IPS-18c (cell line): Measurements from ENCODE around the gene BLOC1S2.
"Not testable (repeated sequence)": the region's sequence is repeated elsewhere in the genome, so short reads cannot be mapped to it uniquely, and the experiment has no call there.

Experiments
- H3K4me3 ChIP-seq: 2 replicates; pipeline ENCODE4 v1.7.0; 2013; ENCODE audit warnings: low read depth, mild to moderate bottlenecking, low read length, moderate library complexity; ENCODE audit not compliant: insufficient read depth
- H3K9me3 ChIP-seq: one replicate; pipeline ENCODE4 v1.6.1; 2013; ENCODE audit warnings: mild to moderate bottlenecking, low read length, moderate library complexity; ENCODE audit not compliant: control insufficient read depth, insufficient read depth

The BLOC1S2 gene

DNA sequence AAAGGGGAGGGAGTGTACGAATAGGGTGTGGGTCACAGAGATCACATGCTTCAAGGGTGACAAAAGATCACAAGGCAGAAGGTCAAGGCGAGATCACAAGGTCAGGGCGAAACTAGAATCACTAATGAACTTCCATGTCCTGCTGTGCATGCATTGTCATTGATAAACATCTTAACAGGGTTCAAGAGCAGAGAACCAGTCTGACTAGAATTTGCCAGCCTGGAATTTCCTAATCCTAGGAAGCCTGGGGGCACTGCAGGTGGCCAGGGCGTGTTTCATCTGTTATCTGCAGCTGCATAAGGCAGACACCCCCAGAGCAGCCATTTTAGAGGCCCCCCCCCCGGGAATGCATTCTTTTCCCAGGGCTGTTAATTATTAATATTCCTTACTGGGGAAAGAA is 14.6 kb upstream of the BLOC1S2 start:
- not testable (repeated sequence) for H3K4me3 ChIP-seq, H3K9me3 ChIP-seq

DNA sequence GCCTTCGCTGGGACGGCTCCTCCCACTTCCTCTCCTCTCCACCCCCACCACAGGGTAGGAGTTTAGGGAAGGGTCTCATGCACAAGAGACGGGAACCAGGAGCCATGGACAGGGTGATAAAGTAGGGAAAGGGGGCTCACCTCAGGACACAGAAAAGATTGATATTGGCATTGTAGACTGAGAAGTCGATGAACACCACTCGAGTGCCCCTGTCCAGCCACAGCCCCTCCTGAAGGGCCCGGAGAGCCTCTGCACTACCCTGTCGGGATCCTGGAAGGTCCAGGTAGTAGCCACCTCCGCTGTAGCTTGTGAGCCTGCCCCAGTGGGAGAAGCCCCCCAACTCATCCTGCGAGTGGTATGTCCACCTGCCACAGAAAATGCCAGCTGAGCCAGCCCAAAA is 10.8 kb upstream of the BLOC1S2 start:
- no peaks in the 10 kb centered on the region for H3K9me3 ChIP-seq
- no peak overlapping the region for H3K4me3 ChIP-seq

DNA sequence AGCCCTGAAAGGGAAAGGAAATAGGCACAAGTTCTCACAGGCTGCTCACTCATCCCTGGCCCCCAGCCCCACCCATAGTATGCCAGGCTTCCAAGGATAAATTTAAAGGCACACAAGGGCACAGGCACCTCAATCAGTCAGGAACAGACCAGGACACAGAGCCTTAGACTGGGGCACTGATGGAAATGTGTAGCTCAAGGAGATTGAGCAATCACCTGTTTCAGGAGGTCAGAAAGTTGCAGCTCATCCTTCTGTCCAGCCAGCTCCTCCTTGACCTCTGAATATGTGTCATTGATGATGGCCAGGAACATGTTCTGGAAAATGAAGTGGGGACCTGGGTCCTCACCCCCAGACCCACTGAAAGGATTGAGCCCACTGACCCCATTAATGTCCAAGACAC is 6.6 kb upstream of the BLOC1S2 start:
- Histone ChIP-seq H3K4me3 (no peak overlapping the region), H3K9me3 (no peaks in the 10 kb centered on the region)

DNA sequence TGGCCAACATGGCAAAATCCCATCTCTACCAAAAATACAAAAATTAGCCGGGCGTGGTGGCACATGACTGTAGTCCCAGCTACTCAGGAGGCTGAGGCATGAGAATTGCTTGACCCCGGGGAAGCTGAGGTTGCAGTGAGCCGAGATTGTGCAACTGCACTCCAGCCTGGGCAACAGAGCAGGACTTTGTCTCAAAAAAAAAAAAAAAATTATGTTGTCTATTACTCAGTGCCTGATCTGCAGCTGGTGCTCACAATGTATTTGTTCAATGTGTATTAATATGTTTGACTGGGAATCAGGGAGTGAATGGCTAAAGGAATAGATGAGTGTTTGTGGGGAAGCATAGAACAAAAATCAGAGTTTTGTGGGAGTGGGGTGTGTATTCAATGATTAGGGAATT is 5.8 kb upstream of the BLOC1S2 start:
- not testable (repeated sequence) for H3K4me3 ChIP-seq, H3K9me3 ChIP-seq

DNA sequence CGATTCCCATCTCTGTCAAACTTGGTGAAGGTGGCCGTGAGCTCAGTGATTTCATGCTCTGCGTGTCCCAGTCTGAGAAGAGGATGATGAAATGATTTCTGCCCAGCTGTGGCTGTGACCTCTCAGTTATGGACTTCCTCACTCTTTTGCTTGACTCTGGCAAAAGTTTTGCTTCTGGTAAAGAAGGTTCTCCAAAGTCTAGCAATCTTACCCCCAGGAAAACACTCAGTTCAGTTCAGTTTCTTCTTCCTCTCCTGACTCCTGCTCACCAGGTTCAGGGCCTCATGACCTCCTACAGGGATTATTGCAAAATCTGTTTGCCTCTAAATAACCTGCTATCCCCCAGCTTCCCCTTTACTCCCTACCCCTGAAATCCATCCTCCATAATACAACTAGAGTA is 4.9 kb upstream of the BLOC1S2 start:
- no peaks in the 10 kb centered on the region for H3K9me3 ChIP-seq
- H3K4me3 ChIP-seq: no peak overlapping the region

DNA sequence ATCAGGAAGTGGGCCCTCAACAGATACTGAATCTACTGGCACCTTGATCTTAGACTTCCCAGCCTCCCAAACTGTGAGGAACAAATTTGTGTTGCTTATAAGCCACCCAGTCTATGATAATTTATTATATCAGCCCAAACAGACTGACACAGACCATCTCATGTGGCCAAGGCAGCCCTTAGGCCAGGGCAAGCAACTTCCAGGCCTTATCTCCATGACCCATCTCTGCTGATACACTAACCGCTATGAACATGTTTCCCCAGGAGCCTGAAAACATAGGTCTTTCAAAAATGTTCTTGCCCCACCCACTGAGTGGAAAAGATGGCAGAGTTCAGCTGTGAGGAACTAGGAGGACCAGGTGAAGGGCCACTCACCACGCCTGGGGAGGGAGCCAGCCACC is 3.2 kb upstream of the BLOC1S2 start:
- Histone ChIP-seq H3K4me3 (no peak overlapping the region), H3K9me3 (no peaks in the 10 kb centered on the region)

DNA sequence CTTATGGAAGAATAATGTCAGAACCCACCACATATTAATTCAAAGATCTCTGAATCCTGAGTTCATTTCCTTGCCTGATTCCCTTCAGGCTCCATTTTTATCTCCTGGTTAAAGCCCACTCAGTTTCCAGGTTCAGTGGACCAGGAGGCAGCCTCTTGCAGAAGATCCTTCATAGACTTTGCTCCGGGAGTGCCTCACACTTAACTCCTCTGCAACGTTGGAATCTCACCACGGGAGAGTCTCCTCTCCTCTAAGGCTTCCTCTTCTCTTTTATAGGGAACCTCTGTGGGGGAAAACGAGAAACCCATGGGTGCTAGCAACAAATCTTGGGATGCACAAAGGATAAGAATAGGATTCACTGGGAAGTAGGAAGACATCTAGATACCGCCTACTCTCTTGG is 1.7 kb upstream of the BLOC1S2 start:
- Histone ChIP-seq H3K9me3 (no peaks in the 10 kb centered on the region), H3K4me3 (no peak overlapping the region)

DNA sequence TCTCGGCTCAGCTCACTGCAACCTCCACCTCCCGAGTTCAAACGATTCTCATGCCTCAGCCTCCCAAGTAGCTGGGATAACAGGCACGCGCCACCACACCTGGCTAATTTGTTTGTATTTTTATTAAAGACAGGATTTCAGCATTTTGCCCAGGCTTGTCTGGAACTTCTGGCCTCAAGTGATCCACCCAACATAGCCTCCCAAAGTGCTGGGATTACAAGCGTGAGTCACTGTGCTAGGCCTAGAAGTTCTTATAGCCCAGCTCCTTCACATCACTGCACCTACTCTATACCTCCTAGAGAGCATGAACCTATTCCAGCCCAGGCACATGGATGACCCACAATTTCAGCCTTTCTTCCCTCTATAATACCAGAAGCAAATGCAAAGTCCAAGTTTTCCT is 1.3 kb upstream of the BLOC1S2 start:
- H3K9me3 ChIP-seq: no peaks in the 10 kb centered on the region
- H3K4me3 ChIP-seq: no peak overlapping the region

DNA sequence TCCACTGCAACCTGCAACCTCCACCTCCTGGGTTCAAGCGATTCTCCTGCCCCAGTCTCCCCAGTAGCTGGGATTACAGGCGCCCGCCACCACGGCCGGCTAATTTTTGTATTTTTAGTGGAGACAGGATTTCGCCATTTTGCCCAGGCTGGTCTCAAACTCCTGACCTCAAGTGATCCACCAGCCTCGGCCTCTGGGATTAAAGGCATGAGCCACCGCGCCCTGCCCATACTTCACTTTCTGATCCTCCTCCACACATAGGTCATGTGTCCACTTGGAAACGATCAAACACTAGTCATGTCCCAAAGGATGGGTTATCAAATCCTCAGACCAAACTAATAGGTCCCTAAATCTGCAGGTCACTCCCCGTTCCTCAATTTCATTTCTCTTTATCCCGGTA is 1.2 kb downstream of the BLOC1S2 start:
- not testable (repeated sequence) for H3K9me3 ChIP-seq
- H3K4me3 ChIP-seq: peak overlapping the region; percentile 85

DNA sequence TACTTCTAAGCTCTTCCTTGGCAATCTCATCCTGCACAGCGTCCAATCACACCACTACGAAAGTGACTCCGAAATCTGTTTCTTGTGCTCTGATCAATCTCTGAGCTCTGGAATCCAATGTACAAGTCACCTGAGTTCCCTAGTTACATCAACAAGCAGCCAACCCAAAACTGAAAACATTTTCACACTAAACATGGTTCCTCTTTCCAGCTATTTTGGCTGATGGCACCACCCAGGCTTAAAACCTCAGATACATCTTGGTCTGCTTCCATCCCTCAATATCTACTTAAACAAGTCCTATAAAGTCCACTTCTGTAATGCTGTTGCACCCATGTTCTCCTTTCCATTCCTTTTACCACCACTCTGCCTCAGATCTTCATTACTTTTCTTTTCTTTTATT is 3.6 kb downstream of the BLOC1S2 start:
- Histone ChIP-seq H3K9me3 (no peaks in the 10 kb centered on the region), H3K4me3 (no peak overlapping the region)

DNA sequence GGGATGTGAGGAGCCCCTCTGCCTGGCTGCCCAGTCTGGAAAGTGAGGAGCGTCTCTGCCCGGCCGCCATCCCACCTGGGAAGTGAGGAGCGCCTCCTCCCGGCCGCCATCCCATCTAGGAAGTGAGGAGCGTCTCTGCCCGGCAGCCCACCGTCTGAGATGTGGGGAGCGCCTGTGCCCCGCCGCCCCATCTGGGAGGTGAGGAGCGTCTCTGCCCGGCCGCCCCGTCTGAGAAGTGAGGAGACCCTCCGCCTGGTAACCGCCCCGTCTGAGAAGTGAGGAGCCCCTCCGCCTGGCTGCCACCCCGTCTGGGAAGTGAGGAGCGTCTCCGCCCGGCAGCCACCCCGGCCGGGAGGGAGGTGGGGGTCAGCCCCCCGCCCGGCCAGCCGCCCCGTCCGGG is 9.5 kb downstream of the BLOC1S2 start:
- H3K4me3 ChIP-seq: not testable (repeated sequence)

DNA sequence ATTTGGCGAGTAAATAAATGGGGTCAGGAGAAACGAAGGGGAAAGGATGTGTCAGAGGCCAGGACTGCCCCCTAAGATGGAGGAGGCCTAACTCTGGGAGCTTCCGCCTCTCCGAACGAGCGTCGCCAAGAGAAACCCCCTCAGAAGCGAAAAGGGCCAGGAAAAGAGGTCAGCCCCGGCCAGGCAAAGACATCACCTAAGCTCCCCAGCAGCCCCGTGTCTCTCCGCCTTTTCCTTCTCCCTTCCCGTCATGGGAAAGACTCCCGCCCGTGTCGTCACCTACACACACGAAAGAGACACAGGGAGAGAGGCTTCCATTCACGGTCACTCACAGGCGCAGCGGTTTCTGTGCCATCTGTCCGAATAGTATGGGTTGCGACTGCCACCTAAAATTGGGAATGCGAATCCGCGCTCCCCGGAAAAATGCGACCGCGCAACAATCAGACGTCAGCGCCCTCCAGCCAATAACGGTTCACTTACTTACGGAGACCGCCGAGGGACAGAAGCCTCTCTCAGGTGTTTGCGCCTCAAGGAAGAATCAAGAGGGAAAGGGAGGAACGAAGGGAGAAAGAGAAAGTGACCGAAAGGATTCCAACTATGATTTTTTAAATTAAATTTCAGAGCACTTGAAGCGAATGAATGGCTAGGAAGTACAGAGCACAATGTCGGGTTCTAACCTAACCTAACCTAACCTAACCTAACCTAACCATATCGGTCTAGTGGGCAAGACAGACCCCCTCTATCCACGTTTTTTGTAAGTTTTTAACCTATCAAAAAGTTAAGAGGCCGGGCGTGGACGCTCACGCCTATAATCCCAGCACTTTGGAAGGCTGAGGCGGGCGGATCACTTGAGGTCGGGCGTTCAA is 19.0 kb downstream of the BLOC1S2 start, which contains the start of gene CWF19L1:
CWF19L1 (minus strand) TSS at position 400 of the 866 bp plus-strand sequence; CDS start at position 355, 45 bp downstream.
- peak within 1 kb of the TSS; percentile 77 for H3K4me3 ChIP-seq
- peaks cover 4% of the 10 kb centered on the region for H3K9me3 ChIP-seq

More for the DNA sequence above, 9.5 kb downstream of the BLOC1S2 start:
- not testable (repeated sequence) for H3K9me3 ChIP-seq

DNA sequence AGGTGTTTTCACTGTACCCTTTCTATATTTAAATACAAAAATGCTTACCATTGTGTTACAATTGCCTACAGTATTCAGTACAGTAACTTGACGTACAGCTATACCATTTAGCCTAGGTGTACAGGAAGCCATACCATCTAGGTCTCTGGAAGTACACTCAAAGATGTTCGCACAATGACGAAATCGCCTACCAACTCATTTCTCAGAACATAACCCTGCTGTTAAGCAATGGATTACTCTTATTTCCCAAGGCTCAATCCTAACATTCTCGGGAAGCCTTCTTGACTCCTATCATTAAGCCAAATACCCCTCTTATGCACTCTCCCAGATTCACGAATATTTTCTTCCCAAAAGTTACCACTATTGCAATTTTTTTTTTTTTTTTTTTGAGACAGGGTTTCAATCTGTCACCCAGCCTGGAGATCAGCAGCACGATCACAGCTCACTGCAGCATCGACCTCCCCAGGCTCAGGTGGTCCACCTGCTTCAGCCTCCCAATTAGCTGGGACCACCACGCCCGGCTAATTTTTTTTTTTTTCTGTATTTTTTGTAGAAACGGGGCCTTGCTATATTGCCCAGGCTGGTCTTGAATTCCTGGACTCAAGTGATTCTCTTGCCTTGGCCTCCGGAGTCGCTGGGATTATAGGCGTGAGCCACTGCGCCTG is 20.5 kb downstream of the BLOC1S2 start:
- Histone ChIP-seq H3K9me3 (peaks cover 2% of the 10 kb centered on the region), H3K4me3 (no peak overlapping the region)

DNA sequence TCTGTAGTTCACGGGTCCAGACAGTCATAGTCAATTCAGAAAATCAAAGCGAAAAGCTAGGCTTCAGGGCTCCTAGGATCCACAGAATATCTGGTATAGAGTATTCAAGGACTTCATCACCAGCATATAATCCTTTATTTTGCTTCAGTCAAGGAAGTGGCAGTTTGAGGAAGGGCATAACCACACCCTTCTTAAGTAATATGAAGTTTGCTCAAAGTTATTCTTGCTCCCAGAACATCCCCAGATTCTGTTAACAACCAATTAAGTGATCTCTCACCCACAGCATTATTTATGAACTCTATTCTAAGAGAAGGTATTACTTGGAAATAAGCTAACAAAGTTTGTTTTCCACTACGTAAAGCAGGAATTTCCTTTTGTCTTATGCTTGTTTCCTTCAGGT is 32.3 kb downstream of the BLOC1S2 start:
- Histone ChIP-seq H3K4me3 (no peak overlapping the region), H3K9me3 (no peaks in the 10 kb centered on the region)

DNA sequence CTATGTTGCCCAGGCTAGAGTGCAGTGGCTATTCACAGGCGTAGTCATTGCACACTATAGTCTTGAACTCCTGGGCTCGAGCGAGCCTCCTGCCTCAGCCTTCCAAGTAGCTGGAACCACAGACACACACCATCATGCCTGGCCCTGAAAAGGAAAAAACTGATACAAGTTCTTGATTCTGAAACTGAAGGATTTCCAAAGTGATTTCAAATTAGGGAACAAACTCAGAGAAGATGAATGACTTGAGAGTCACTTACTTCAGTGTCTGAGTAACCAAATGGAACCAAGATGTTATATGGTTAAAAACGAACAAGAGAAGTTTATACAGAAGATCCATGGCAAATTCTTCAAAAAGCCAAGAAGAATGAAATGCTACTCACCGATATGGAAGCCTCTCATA is 33.4 kb downstream of the BLOC1S2 start:
- H3K9me3 ChIP-seq: no peaks in the 10 kb centered on the region
- H3K4me3 ChIP-seq: no peak overlapping the region

DNA sequence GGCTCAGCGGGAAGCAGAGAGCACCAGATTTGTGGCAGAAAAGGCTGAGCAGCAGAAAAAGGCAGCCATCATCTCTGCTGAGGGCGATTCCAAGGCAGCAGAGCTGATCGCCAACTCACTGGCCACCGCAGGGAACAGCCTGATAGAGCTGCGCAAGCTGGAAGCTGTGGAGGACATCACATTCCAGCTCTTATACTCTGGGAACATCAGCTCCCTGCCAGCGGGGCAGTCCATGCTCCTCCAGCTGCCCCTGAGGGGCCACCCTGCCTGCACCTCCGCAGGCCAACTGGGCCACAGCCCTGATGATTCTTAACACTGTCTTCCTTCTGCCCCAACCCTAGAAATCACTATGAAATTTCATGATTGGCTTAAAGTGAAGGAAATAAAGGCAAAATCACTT is 37.7 kb downstream of the BLOC1S2 start:
- Histone ChIP-seq H3K4me3 (no peak overlapping the region), H3K9me3 (no peaks in the 10 kb centered on the region)

DNA sequence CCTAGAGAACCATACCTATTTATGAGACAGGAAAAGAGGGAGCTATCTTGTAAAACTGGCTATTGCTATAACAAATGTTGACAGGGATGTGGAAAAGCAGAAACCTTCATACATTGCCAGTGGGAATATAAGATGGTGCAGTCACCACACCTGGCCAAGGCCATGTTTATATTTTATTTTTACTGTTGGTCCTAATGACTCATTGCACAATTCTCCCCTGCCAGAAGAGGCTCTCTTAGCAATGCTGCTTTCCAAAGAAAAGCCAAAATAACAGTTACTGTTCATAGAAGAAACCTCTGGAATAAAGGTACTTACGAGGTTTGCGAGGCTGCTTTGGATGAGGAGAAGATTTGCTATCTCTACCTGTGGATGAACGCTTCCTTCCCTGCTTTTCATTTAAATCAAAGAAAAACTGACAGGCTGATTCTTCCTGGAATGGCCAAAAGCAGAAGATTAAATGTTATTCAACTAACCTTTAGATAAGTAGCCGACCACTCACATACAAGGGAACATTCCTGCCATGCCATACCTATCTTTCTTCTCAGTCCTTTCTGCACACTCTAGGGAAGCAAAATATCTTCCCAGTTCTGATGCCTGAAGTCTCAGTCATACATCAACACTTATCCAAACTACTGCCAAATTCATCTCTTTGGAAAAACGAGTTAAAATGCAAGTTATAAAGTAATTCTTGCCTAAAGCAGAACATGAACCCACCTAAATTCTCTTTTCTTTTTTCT is 40.8 kb downstream of the BLOC1S2 start:
- Histone ChIP-seq H3K9me3 (no peaks in the 10 kb centered on the region), H3K4me3 (no peak overlapping the region)

DNA sequence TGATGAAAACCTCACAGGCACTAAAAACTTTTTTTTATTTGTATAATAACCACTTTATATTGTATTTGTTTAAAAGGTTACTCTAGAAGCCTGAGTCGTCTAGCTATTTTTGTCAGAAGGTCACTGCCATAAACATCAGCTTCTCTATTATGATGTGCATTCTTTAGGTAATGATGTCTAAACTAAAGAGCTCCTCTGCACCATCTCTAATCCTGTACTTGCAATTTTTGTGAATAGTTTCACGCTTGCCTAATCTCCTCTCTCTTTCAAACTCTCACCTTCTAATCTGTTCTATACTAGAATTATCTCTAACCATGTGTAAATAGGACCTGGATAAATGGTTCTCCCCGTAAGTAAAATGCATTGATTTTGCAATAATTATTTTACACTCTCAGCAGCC is 46.6 kb downstream of the BLOC1S2 start:
- Histone ChIP-seq H3K9me3 (no peaks in the 10 kb centered on the region), H3K4me3 (no peak overlapping the region)
